GM12875 (cell line): ENCODE measurements around the gene DCP2.
A peak's percentile ranks its signal among the peaks of the same experiment; 100 is the strongest.

Experiments
- H3K4me3 ChIP-seq: one replicate; pipeline ENCODE4 v1.5.1; 2011; ENCODE audit warnings: low read depth, low read length, control low read depth
- CTCF ChIP-seq: IDR thresholded peaks from 2 replicates; pipeline ENCODE4 v1.5.1; 2011; ENCODE audit warnings: low read depth, mild to moderate bottlenecking, control low read depth, inconsistent platforms, low read length, moderate library complexity, borderline replicate concordance; ENCODE audit not compliant: insufficient read depth

Gene DCP2

GRCh38 chr5:112976432-112977309 is at the start of gene DCP2:
Gene DCP2 (plus strand): TSS chr5:112976798. CDS start chr5:112976934, 136 bp downstream.
- no peak for TF ChIP-seq CTCF
- H3K4me3 ChIP-seq = peak within 1 kb of the TSS; percentile 86

GRCh38 chr5:112929336-112930081 is 47.1 kb upstream of the DCP2 start:
- no peak for TF ChIP-seq CTCF
- H3K4me3 ChIP-seq = peak overlapping the region; percentile 23

GRCh38 chr5:112930082-112930344 is 46.6 kb upstream of the DCP2 start:
- TF ChIP-seq CTCF = no peak
- no peak overlapping the region for H3K4me3 ChIP-seq

- H3K4me3 ChIP-seq = no peak overlapping the region
- no peak for TF ChIP-seq CTCF
Observed at GRCh38 chr5:112931473-112931872, 45.1 kb upstream of the DCP2 start.

- TF ChIP-seq CTCF = no peak
Observed at GRCh38 chr5:112933105-112933504, 43.5 kb upstream of the DCP2 start.

GRCh38 chr5:112933651-112934365 is 42.8 kb upstream of the DCP2 start:
- H3K4me3 ChIP-seq = no peak overlapping the region
- TF ChIP-seq CTCF = no peak

More at GRCh38 chr5:112933105-112933504, 43.5 kb upstream of the DCP2 start:
- H3K4me3 ChIP-seq = no peak overlapping the region
